ENCODE results near the gene TMEM178B.

Gene TMEM178B

DNA sequence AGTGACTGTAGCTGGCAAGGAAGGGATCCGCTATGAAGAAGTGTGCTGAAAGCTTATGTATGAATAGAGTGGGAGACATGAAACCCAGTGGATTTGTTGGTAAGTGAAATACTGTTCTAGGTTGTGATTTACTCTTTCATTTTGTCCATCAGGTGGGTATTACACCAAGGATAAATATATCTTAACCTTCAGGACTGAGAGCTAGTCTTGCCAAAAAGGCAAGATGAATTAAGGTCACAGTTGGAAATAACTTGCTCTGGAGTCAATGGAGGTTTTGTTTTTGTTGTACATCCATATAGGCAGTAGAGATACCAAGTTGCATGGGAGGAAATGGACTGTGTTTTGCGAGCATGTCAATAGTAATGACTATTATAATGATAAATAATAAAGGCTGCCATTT is 190.6 kb downstream of the TMEM178B start:
- H3K27me3 Mint-ChIP-seq (ENCODE audit: low read depth): peaks cover 8% of the 10 kb centered on the region
- no peaks in the 10 kb centered on the region for H3K36me3 Mint-ChIP-seq (ENCODE audit: low read depth)
- H3K4me1 Mint-ChIP-seq: no peaks in the 10 kb centered on the region
- H3K9me3 Mint-ChIP-seq: peaks cover 4% of the 10 kb centered on the region
- H3K27ac Mint-ChIP-seq: no peak overlapping the region
- TF ChIP-seq, protein P1, sequence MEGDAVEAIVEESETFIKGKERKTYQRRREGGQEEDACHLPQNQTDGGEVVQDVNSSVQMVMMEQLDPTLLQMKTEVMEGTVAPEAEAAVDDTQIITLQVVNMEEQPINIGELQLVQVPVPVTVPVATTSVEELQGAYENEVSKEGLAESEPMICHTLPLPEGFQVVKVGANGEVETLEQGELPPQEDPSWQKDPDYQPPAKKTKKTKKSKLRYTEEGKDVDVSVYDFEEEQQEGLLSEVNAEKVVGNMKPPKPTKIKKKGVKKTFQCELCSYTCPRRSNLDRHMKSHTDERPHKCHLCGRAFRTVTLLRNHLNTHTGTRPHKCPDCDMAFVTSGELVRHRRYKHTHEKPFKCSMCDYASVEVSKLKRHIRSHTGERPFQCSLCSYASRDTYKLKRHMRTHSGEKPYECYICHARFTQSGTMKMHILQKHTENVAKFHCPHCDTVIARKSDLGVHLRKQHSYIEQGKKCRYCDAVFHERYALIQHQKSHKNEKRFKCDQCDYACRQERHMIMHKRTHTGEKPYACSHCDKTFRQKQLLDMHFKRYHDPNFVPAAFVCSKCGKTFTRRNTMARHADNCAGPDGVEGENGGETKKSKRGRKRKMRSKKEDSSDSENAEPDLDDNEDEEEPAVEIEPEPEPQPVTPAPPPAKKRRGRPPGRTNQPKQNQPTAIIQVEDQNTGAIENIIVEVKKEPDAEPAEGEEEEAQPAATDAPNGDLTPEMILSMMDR (IDR thresholded peaks at IDR 0.05; ENCODE audit: unreplicated experiment in 3 of 3): no peak
- no peak overlapping the region for H3K4me3 Mint-ChIP-seq

DNA sequence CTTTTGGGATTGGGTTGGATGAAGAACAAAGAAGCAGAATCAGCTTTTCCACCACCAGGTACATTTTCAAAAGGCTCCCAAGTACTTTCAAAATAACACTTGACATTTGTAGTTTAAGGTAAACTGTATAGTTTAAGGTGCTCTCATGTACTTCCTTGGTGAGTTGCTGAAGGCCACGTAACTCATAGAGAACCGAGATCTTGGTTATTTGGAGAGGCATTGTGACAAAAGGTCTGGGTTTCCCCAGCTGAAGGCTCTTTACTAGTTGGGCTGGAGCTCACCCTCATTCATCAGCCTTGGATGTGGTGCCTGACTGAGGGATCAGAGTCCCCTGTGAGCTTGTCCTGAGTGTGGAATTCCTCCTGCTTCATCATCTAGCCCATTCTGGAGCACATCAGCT is 191.8 kb downstream of the TMEM178B start:
- Mint-ChIP-seq H3K27ac (no peak overlapping the region), H3K36me3 (ENCODE audit: low read depth) (no peaks in the 10 kb centered on the region), H3K4me3 (no peak overlapping the region), H3K9me3 (no peaks in the 10 kb centered on the region), H3K4me1 (no peaks in the 10 kb centered on the region), H3K27me3 (ENCODE audit: low read depth) (peaks cover 8% of the 10 kb centered on the region)
- TF ChIP-seq, protein P1 (IDR thresholded peaks at IDR 0.05; ENCODE audit: unreplicated experiment in 3 of 3): no peak

DNA sequence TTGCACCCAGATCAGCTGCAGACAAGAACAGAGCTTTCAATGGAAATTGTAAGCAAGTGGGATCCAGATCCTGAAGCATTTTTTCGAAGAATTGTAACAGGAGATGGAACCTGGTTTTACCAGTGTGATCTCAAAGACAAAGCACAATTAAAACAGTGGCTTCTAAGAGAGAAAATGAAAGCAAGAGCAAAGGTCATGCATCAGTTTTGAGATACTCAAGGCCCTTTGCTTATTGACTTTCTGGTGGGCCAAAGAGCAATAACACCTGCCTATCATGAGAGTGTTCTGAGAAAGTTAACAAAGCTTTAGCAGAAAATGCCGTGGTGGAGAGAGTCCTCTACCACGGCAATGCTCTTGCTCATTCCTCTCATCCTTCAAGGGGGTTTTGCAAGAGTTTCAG is 194.8 kb downstream of the TMEM178B start:
- H3K9me3 Mint-ChIP-seq: no peaks in the 10 kb centered on the region
- H3K4me3 Mint-ChIP-seq: no peak overlapping the region
- no peaks in the 10 kb centered on the region for H3K36me3 Mint-ChIP-seq (ENCODE audit: low read depth)
- H3K27ac Mint-ChIP-seq: no peak overlapping the region
- peaks cover 4% of the 10 kb centered on the region for H3K27me3 Mint-ChIP-seq (ENCODE audit: low read depth)
- TF ChIP-seq, protein P1 (IDR thresholded peaks at IDR 0.05; ENCODE audit: unreplicated experiment in 3 of 3): no peak
- no peaks in the 10 kb centered on the region for H3K4me1 Mint-ChIP-seq

DNA sequence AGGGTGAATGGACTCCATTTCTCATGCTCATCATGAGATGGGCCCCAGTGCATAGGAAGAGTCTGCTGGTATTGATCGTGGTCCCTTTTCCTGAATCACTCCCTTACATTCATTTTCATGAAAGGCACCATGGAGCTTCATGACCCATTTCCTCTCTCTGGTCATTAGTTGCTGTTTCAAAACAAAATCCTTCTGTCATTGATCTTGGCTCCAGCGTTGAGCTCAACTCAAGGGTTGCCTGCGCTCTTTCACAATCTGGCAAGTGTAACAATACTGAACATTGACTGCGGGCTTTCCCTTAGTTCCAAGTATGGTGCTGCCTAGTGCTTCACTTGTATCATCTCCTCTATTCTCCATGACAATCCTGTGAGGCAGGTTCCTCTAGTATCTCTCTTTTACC is 197.6 kb downstream of the TMEM178B start:
- Mint-ChIP-seq H3K27ac (no peak overlapping the region), H3K27me3 (ENCODE audit: low read depth) (no peaks in the 10 kb centered on the region), H3K4me3 (no peak overlapping the region), H3K4me1 (no peaks in the 10 kb centered on the region), H3K9me3 (no peaks in the 10 kb centered on the region), H3K36me3 (ENCODE audit: low read depth) (no peaks in the 10 kb centered on the region)
- TF ChIP-seq, protein P1 (IDR thresholded peaks at IDR 0.05; ENCODE audit: unreplicated experiment in 3 of 3): no peak

DNA sequence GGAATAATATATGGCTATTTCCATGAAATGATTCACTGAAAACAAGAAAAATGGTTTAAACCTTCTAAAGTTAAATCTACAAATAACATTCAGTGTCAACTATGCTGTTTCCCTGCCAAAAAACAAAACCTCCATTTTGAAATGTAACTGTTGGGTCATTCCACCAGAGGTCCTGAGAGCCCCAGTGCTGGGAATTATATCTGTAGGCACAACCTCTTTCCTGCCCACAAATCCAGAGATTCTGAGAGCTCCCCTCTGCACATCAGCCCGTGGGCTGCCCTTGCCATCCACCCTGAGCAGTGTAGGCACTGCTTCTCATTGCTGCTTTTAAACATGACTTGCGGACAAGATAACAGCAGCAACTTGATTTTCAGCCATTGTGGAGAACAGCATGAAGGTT is 198.6 kb downstream of the TMEM178B start:
- Mint-ChIP-seq H3K4me3 (no peak overlapping the region), H3K27me3 (ENCODE audit: low read depth) (no peaks in the 10 kb centered on the region), H3K4me1 (no peaks in the 10 kb centered on the region), H3K9me3 (no peaks in the 10 kb centered on the region), H3K36me3 (ENCODE audit: low read depth) (no peaks in the 10 kb centered on the region), H3K27ac (no peak overlapping the region)
- TF ChIP-seq, protein P1 (IDR thresholded peaks at IDR 0.05; ENCODE audit: unreplicated experiment in 3 of 3): no peak

DNA sequence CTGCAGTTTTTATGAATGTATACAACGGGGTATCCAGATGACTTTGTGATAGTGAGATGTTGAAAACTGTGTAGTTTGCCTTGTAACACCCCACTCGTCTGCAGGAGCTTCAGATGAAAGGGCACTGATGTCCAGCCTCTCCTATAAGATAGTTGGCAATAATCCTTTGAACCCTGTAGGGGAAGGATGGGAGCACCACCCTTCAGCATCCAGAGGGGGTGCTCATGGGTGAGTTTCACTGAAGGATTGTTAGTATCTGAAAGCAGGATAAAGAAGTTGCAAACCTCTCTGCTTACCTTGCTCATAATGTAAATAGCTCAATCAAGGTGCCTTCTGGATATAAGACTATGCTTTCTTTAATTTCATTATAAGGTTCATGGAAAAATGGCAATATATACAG is 201.5 kb downstream of the TMEM178B start:
- no peaks in the 10 kb centered on the region for H3K36me3 Mint-ChIP-seq (ENCODE audit: low read depth)
- no peaks in the 10 kb centered on the region for H3K4me1 Mint-ChIP-seq
- H3K27ac Mint-ChIP-seq: no peak overlapping the region
- H3K4me3 Mint-ChIP-seq: no peak overlapping the region
- no peaks in the 10 kb centered on the region for H3K27me3 Mint-ChIP-seq (ENCODE audit: low read depth)
- TF ChIP-seq, protein P1 (IDR thresholded peaks at IDR 0.05; ENCODE audit: unreplicated experiment in 3 of 3): no peak
- H3K9me3 Mint-ChIP-seq: no peaks in the 10 kb centered on the region
